Activated T-cell treated with anti-CD3 and anti-CD28 coated beads, Interleukin-2, amount 50 U/mL, for 48 hours (primary cell): Measurements from ENCODE around the gene CACNG5.

Experiments used
- DNase-seq, 2 experiments: peaks; one replicate each; pipeline ENCODE4 v3.0.0-alpha.2; 2020

Gene CACNG5, protein sequence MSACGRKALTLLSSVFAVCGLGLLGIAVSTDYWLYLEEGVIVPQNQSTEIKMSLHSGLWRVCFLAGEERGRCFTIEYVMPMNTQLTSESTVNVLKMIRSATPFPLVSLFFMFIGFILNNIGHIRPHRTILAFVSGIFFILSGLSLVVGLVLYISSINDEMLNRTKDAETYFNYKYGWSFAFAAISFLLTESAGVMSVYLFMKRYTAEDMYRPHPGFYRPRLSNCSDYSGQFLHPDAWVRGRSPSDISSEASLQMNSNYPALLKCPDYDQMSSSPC

DNA sequence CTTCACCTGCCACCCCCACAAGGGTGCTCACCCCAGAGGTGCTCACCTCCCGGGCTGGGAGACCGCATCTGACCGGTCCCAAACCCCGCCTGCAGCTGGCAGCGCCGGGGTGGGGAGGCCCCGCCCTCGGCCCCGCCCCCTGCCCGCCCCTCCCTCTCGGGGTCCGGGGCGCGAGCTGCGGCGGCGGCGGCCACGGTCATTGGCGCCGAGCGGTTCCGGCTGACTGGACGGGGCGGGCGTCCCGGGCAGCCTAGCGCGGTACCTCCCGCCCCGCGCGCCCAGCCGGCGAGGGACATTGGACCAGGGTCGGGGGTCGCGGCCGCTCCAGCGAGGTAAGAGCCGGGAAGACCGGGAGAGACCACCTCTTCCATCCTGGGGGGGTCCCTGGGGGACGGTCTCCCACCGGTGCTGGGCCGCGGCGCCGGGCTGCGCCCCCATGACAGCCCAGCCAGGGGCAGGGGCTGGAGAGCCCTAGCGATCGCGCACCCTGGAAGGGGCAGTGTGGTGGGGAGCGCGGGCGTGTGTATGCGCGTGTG, at the start of gene CACNG5:
Gene CACNG5, plus strand, starts transcription at position 199 of the 536 bp plus-strand sequence. CDS start 42,216 bp downstream, outside the sequence.
- no peak for DNase-seq

DNA sequence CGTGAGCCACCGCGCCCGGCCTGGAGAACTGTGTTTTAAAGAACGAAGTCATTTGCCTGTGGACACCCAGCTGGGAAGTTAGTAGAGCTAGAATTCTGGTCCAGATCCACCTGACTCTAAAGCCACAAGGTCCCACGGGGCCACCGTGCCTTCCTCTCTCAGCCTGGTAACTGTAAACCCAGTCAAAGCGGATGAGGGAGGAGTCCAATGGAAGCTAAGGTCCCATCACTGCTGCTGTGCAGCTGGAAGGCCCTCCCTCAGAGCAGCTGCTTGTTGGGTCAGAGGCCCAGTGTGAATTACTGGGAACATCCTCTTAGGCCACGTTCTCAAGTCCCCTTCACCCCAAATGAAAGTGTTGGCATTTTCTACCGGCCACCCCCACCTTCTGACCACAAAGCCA, 48.8 kb upstream of the CACNG5 start:
- no peak for DNase-seq

DNA sequence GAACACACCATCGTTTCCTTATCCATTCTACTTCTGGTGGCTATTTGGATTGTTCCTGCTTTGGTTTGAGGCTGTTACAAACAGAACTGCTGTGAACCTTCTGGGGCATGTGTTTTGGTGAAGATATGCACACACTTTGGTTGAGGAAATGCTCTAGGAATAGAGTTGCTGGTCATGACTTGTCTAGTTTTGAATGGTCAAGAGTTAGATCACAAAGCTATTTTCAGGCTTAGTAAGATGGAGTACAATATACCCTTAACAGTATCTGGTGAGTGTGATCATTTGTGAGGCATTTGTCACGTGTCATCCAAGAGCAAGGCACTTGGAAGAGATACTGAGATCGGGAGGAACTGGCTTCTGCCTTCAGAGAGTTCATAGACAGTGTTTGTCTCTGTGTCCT, 47.0 kb upstream of the CACNG5 start:
- DNase-seq = no peak

DNA sequence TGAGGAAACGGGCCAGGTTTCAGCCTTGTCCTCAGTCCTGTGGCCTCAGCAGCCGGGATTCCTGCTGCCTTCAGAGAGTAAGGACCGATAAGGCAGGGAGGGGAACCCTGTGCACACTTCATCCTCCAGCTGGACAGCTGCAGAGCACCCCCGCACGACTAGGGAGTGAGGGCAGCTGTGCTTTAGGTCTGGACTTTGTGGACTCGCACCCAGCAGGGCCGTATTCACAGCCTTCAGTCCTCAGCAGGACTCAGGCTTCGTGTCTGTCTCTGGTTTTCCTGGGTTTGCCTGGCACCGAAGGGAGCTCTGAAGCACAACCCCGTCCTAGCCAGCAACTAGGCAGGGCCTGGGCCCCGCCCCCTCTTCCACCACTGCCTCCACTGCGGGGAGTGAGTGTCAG, 45.8 kb upstream of the CACNG5 start:
- no peak for DNase-seq

DNA sequence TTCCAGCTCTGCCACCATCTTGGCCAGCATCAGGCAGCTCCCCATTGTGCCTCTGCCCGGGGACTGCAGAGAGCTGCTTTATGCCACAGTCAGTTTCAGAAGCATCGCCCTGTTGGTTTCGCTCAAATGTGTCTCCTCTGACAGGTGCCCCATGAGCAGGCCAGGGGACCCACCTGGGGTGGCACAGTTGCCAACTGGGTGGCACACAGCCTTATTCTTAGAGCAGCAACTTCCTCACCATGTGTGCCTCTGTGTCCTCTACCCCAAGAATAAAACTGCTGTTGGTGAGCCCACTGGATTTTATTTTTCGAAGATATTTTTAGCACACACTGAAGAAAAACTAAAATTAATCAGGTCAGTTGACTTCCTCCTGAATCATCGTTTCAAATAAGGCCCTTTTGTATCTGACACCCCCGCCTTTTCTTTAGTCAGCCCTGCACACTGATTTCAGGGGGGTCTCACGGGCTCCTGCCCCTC, 44.9 kb upstream of the CACNG5 start:
- DNase-seq = no peak

DNA sequence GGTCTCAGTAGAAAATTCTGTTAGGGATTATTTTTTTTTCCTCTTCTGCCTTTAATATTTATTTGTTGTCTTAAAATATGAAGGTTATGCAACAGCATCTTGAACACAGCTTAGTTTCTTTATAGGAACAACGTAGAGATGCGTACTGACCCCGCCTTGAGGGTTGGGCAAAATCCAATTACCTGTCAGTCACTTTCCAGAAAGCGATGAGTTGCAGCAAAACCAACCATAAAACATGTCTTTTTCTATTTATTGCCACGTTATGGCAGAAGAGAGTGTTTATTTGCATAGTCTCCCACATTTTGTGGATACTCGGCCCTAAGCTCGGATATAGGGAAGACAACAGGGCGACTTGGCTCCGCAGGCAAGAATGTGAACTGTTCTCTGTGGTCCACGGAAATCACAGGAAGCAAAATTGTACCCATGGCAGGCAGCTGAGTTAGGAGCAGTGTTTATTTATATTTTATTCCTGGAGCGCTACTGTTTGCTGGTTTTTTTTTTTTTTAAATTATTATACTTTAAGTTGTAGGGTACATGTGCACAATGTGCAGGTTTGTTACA, 44.3 kb upstream of the CACNG5 start:
- DNase-seq = no peak

DNA sequence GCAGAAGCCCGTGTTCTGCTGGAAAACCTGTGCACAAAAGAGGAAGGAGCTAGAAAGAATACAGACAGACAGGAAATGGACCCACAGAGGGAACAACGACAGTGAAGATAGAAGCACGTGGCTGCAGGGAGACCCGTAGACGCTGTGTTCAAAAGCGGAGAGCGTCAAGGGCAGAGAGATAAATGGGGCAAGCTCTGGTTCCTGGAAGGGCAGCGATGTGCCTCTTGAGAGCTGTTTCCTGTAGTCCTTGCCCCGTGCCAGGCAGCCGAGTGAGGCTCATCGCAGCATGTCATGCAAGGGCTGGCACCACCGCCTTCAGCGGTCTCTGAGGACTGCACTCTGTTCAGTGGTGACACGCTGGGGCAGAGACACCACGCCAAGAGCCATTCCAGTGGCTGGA, 43.6 kb upstream of the CACNG5 start:
- no peak for DNase-seq

DNA sequence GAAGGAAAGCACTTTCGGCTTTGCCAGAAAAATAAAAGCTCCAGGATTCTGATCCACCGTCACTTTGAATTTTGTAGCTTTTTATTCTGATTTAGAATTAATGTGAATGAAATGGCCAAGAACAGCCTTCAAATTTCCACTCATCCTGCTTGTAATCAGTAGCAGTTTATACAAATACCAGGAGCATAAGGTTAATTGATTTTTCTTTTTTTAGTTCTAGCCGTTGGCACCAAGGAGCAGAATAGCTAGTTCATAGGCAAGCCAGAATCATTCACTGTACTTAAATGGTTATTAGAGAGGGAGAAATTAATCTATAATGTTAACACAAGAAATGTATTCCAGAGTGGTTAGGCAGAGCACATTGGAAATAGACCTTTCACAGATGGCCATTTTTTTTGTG, 41.1 kb upstream of the CACNG5 start:
- no peak for DNase-seq

DNA sequence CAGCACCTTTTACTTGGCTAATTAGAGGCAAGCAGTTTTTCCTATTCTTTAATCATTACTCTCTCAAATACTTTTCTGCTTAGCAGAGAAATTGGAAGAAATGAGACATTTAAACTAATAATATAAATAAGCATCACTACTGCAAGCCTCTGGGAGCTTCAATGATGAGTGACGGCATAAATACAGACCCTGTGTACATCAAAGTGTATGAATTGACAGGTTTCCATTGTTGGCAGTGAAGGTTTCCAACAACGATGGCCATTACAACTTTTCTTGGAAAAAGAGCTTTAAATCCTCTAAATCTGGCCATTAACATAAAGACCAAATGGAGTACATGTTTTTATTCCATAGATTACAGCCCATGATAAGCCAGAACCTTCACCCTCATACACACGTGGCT, 39.4 kb upstream of the CACNG5 start:
- DNase-seq = no peak

DNA sequence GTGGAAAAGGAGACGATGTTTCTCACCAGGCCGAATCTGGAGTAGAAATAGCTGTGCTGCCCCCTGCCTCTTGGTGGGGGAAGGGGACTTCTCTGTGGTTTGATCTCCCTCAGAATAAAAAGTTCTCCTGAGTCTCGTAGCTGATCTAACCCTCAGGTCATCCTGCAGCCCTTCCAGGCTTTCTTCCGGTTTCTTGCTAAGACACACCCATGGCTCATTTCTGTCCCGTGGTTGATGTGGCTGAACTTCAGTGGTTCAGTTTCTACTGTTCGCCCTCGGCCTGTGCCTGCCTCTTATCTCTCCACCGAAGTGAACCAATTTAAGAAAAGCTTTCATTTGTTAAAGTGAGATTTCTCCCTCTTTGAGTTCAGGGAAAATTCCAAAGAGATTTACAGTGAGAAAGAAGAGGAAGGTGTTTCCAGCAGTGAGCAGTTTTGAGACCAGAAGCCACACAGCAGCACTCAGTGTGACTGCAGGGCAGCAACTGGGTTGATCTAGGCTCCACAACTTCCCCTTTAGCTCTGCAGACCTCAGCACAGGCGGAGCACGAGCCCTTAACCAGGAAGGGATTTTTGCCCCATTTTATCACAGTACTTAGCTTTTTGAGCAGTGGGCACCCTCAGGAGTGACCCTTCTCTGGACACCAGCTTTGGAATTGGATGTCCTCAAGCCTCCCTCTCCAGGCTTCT, 34.9 kb upstream of the CACNG5 start:
- no peak for DNase-seq

DNA sequence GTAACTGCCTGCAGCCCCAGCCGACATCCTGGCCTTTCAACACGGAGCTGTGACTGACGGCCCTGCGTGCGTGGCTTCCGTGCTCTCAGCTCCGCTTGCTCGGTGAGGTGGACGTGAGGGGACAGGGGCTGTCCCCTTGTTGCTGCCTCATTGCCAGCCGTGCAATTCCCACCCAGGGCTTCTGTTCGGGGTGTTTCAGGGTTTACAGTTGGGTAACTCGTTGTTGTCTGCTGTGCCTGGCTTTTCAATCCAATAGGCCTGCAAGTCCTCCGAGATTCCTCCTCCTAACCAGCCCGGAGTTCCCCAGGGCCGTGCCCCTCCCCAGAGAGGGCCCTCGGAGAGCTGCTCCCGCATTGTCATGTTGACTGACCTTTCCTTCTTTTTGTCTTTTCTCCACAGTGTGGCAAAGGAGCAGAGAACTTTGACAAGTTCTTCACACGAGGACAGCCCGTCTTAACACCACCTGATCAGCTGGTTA, 31.4 kb upstream of the CACNG5 start:
- DNase-seq = no peak

DNA sequence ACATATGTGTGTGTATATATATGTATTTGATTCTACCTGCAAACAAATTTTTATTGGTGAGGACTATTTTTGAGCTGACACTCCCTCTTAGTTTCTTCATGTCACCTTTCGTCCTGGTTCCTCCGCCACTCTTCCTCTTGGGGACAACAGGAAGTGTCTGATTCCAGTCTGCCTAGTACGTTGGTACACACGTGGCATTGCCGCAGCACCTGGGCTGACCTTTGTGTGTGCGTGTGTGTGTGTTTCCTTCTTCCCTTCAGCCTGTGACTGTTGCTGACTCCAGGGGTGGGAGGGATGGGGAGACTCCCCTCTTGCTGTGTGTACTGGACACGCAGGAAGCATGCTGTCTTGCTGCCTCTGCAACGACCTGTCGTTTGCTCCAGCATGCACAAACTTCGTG, 29.4 kb upstream of the CACNG5 start:
- DNase-seq = no peak

DNA sequence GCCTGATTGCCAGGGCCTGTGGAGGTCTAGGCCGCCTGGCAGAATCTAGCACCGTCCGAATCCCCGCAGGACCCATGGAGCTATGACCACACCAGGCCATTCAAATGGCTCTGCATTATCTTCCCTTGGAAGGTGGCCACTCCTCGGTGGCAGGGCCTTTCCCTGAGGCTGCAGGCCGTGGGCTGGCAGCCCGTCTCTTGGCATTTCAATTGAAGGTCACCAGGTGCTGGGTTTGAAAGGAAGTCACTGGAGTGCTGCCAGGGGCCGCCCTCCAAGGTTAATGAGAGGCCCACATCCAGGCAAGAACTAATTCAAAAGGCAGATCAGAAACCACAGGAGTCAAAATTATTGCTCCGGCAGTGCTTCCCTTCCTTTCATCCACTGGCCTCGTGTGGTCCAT, 27.7 kb upstream of the CACNG5 start:
- no peak for DNase-seq

DNA sequence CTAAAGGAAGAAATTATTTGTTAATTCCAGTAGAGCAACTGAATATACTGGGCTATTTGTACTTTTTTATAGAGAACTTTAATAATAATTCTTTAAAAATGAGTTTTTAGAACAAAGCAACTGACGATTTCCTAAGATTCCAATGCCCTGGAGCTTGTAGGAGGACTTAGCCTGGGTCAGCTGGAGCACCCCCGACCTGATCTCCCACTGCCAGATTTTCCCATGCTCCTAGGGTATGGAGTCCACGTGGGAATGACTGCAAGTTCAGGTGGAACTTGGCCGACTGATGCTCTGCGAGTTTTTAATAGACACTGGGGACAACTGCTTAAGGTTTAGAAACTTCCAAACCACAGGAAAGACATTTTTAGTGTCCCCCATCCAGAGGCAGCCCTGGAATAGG, 25.5 kb upstream of the CACNG5 start:
- no peak for DNase-seq

DNA sequence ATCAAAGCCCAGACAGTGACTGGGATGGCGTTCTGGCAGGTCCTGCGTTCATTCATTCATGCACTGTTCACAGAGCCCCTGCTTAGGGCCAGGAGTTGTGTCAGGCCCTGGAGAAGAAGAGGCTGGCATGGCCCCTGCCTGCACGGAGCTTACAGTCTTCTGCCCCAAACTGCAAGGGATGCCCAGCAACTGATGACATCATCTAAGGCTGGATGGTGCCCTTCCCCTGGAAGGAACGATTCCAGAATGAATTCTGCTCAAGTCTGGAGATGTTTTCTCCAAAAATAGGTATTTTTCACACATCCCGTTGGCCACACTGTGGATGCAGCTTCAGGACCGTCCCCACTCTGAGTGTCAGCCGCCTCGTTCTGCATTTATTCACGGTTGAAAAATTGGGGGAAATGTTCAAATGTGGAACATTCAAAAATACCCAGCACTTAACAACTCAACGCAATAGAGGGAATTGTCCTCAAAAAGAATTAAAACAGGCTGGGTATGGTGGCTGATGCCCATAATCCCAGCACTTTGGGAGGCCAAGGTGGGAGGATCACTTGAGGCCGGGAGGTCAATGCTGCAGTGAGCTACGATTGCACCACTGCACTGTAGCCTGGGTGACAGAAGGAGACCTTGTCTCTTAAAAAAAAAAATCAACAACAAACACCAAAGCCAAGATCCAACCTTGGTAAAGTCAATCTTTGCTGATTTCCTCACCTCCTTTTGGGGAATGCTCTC, 23.8 kb upstream of the CACNG5 start:
- DNase-seq = no peak

DNA sequence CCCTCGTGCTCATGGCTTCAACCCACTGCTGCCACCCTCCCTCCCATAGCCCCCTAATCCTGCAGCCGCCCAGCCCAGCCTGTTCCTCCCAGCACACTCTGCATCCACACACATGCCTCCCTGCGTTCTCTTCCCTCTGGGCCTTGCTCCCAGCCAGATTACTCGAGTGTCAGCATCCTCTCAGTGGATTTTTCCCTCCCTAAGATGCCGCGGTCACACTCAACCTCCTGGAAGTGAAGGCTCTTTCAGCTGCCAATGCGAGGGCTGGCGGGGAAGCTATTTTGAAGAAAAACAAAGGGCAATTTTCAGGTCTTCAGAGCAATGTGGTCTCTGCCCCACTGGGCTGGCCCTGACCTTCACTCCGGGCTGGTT, 23.2 kb upstream of the CACNG5 start:
- DNase-seq = no peak

DNA sequence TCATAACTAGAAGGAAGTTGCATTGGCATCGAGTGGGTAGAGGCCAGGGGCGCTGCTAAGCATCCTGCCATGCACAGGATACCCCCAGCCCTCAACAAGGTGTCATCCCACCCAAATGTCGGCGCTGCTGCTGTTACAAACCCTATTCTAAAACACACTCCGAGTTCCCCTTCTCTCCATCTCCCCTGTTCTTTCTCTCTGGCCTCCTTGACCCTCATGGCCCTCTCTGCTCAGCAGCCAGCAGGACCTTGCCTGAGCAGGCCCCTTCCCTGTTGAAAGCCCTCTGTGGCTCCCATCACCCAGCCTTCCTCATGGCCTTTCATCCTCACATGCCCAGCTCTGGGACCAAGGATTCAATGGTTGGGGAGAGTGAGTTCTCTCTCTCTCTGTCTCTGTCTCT, 22.3 kb upstream of the CACNG5 start:
- DNase-seq = no peak

DNA sequence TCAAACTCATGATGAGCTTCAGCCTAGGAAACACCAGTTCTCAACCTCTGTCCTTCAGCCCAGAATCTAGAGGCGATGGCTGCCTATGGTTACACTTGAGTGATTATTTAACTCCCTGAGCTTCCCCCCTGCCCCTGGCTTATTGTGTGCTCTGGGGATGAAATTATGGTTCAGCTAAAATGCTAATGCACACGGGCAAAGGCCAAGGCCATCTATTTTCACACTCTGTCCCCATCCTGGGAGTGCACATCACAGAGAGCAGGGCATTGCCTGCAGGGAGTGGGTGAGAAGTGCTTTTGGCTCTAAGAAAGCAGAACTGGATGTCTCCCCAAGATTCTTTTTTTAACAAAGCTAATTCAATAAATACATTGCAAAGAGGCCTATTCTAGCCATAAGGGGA, 21.6 kb upstream of the CACNG5 start:
- DNase-seq = no peak

DNA sequence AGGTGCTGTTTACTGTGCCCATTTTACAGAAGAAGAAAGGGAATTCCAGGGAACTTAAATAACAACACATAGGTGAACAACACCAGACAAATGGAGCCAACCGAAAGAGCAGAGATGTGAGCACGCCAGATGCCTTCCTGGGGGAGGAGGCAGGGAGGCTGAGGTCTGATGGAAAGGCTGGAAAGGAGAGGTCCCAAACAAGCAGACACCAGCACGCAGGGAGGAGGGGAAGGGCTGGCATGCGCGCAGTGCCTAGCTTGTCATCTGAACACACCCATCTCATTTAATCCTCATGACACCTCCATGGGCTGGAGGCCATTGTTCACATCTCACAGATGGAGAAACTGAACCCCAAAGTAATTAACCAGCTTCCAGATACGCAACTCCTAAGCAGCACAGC, 20.9 kb upstream of the CACNG5 start:
- no peak for DNase-seq

DNA sequence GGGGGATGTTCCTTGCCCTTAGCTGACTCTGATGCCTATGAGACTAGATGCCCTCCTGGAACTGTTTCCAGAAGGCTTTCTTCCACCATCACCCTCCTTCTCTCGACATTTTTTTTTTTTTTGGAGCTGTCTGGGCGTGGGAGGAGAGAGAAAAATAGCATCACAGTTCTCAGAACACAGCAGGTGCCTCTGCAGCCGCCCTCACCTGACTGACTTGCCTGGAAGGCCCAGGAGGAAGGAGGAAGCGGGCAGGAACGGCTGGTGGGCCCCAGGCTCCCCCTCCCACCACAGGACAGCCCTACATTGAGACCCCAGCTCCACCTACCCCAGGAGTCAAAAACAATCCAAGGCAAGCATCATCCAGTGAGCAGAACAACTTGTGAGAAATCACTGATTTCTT, 20.3 kb upstream of the CACNG5 start:
- DNase-seq = no peak

DNA sequence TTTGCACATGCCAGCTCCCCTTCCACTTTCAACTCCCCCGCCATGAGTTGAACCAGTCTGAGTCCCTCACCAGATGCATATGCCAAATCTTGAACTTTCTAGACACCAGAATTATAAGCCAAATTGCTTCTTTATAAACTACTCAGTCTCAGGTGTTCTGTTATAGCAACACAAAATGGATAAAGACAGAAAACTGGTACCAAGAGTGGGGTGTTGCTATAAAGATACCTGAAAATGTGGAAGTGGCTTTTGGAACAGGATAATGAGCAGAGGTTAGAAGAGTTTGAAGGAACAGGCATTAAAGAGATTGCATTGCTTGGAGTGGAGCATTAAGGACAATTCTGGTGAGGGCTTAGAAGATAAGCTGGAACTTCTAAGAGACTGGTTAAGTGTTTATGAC, 17.2 kb upstream of the CACNG5 start:
- DNase-seq = no peak

DNA sequence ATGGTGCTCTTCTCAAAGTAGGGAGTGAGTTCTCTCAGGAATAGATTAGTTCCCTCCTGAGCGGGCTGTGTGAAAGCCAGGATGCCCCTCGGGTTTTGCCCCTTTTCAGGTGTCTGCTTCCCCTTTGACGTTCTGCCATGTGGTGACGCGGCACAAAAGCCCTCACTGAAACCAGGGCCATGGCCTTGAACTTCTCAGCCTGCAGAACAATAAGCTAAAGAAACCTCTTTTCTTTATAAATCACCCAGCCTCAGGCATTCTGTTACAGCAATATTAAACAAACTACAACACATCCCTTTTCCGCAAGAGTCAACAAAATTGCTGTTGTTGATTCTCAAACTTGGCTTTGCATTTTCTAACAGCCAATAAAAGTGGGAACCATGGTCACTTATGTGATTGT, 15.5 kb upstream of the CACNG5 start:
- DNase-seq = no peak

DNA sequence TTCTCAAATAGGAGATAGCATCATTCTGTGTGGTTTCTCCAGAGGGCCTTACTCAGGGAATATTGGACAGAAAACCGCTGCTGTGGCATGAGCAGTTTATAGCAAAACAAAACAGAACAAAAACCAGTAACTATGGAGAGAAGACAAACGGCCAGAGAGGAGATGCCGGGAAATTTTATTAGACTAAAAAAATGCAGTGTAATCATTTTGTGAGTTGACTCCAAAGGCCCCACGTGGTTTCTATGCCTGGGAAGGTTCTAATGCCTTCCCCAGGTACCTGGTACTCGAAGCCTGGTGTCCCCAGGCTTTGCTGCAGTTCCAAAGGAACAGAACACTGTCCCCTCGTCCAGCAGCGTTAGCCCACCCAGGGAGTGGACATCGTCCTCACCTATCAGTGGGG, 12.9 kb upstream of the CACNG5 start:
- no peak for DNase-seq
